ENCODE data around the gene EYA2. TPM values are rescaled to one million over a fixed set of nuclear protein-coding genes. Genes with fewer than 3 reads are reported as not detected.

Gene EYA2
- polyA plus RNA-seq, 1 donor (not counting 4 experiments of a cell fraction or from before 2014, with no cell fraction given) = not detected

- dilution Hi-C loops (cut with MboI; ENCODE audit: extremely low pct_ligation_motif_present, low sequenced_read_pairs) = no loop called here
- Histone ChIP-seq H3K9ac (ENCODE audit: control insufficient read depth, extremely low read depth, insufficient read depth, low read length) (no peak overlapping the region), H3K9me1 (ENCODE audit: control insufficient read depth, extremely low read depth, insufficient read depth, low read length) (no peaks in the 10 kb centered on the region), H2AFZ (ENCODE audit: control insufficient read depth, low read length) (no peak overlapping the region), H3K4me3 (ENCODE audit: control insufficient read depth in 2 of 3, extremely low read depth in 1 of 3, insufficient read depth in 2 of 3, low read depth in 1 of 3, low read length in 3 of 3) (no peak overlapping the region), H3K4me2 (ENCODE audit: control insufficient read depth, extremely low read depth, insufficient read depth, low read depth, low read length) (no peak overlapping the region), H3K27me3 (ENCODE audit: control insufficient read depth, extremely low read depth, insufficient read depth, low read length) (no peaks in the 10 kb centered on the region), H3K9me3 (ENCODE audit: control insufficient read depth, low read depth, low read length) (peaks cover 2% of the 10 kb centered on the region), H3K4me1 (ENCODE audit: control insufficient read depth, extremely low read depth, insufficient read depth, low read length) (no peaks in the 10 kb centered on the region), H4K20me1 (ENCODE audit: control insufficient read depth, extremely low read depth, insufficient read depth, low read length) (no peaks in the 10 kb centered on the region), H3K27ac (ENCODE audit: control insufficient read depth, insufficient read depth, low read length) (no peak overlapping the region), H3K79me2 (ENCODE audit: control insufficient read depth, insufficient read depth, low read length) (no peaks in the 10 kb centered on the region), H3K36me3 (ENCODE audit: control insufficient read depth in 2 of 2, extremely low read depth in 1 of 2, insufficient read depth in 2 of 2, low read length in 2 of 2) (no peaks in the 10 kb centered on the region)
- TF ChIP-seq, protein P1, sequence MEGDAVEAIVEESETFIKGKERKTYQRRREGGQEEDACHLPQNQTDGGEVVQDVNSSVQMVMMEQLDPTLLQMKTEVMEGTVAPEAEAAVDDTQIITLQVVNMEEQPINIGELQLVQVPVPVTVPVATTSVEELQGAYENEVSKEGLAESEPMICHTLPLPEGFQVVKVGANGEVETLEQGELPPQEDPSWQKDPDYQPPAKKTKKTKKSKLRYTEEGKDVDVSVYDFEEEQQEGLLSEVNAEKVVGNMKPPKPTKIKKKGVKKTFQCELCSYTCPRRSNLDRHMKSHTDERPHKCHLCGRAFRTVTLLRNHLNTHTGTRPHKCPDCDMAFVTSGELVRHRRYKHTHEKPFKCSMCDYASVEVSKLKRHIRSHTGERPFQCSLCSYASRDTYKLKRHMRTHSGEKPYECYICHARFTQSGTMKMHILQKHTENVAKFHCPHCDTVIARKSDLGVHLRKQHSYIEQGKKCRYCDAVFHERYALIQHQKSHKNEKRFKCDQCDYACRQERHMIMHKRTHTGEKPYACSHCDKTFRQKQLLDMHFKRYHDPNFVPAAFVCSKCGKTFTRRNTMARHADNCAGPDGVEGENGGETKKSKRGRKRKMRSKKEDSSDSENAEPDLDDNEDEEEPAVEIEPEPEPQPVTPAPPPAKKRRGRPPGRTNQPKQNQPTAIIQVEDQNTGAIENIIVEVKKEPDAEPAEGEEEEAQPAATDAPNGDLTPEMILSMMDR (optimal IDR thresholded peaks at IDR 0.05 in 1 of 3, IDR thresholded peaks at IDR 0.05 in 1 of 3, conservative IDR thresholded peaks at IDR 0.05 in 1 of 3; ENCODE audit: extremely low read depth in 1 of 3, insufficient read depth in 2 of 3, low read length in 3 of 3) = no peak
- TF ChIP-seq EZH2 (IDR thresholded peaks at IDR 0.05; ENCODE audit: low read length) = no peak
- no peak for DNase-seq (ENCODE audit: low read depth, low spot score)
- FAIRE-seq = no peak
These were observed 135.2 kb downstream of the EYA2 start for GRCh38 chr20:47029845-47030244.

DNA sequence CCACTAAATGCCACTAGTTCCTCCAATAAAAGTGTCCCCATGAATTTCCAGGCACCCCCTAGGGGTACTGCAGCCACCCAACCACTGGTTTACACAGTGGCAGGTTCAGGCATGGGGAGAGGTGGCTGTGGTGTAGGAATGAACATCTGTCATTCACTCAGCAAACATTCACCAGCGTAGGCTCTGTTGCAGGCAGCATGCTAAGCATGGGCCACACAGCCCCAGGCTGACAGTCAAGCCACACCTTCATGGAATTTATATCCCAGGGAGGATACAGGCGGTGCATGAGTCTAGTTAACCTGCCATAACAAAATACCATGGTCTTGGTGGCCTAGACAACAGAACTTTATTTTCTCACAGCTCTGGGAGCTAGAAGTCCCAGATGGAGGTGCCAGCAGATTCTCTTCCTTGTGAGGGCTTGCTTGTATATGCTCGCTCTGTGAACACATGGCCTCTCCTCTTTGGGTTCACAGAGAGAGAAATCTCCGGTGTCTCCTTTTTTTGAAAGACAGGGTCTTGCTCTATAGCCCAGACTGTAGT is 135.7 kb downstream of the EYA2 start:
- Histone ChIP-seq H2AFZ (ENCODE audit: control insufficient read depth, low read length) (no peak overlapping the region), H3K4me1 (ENCODE audit: control insufficient read depth, extremely low read depth, insufficient read depth, low read length) (no peaks in the 10 kb centered on the region), H3K27me3 (ENCODE audit: control insufficient read depth, extremely low read depth, insufficient read depth, low read length) (no peaks in the 10 kb centered on the region), H3K9ac (ENCODE audit: control insufficient read depth, extremely low read depth, insufficient read depth, low read length) (no peak overlapping the region), H3K4me3 (ENCODE audit: control insufficient read depth in 2 of 3, extremely low read depth in 1 of 3, insufficient read depth in 2 of 3, low read depth in 1 of 3, low read length in 3 of 3) (no peak overlapping the region), H3K27ac (ENCODE audit: control insufficient read depth, insufficient read depth, low read length) (no peak overlapping the region), H3K4me2 (ENCODE audit: control insufficient read depth, extremely low read depth, insufficient read depth, low read depth, low read length) (no peak overlapping the region), H3K36me3 (ENCODE audit: control insufficient read depth in 2 of 2, extremely low read depth in 1 of 2, insufficient read depth in 2 of 2, low read length in 2 of 2) (no peaks in the 10 kb centered on the region), H4K20me1 (ENCODE audit: control insufficient read depth, extremely low read depth, insufficient read depth, low read length) (no peaks in the 10 kb centered on the region), H3K9me3 (ENCODE audit: control insufficient read depth, low read depth, low read length) (peaks cover 2% of the 10 kb centered on the region), H3K79me2 (ENCODE audit: control insufficient read depth, insufficient read depth, low read length) (no peaks in the 10 kb centered on the region), H3K9me1 (ENCODE audit: control insufficient read depth, extremely low read depth, insufficient read depth, low read length) (no peaks in the 10 kb centered on the region)
- FAIRE-seq (no peak), DNase-seq (ENCODE audit: low read depth, low spot score) (no peak)
- dilution Hi-C loops (cut with MboI; ENCODE audit: extremely low pct_ligation_motif_present, low sequenced_read_pairs) = no loop called here
- TF ChIP-seq, protein P1 (optimal IDR thresholded peaks at IDR 0.05 in 1 of 3, IDR thresholded peaks at IDR 0.05 in 1 of 3, conservative IDR thresholded peaks at IDR 0.05 in 1 of 3; ENCODE audit: extremely low read depth in 1 of 3, insufficient read depth in 2 of 3, low read length in 3 of 3) = no peak
- TF ChIP-seq EZH2 (IDR thresholded peaks at IDR 0.05; ENCODE audit: low read length) = no peak
